DND-41 (cell line): ENCODE results near the gene MSX2.

Experiments used
- CTCF ChIP-seq: IDR thresholded peaks from 2 replicates; pipeline ENCODE4 v1.5.1; 2012; ENCODE audit warnings: borderline replicate concordance, low read length, moderate library complexity, mild to moderate bottlenecking; ENCODE audit not compliant: poor library complexity, severe bottlenecking; ENCODE audit errors: extremely low read depth
- EZH2 ChIP-seq: IDR thresholded peaks from 3 replicates; pipeline ENCODE4 v1.6.1; 2012; ENCODE audit warnings: borderline replicate concordance, low read depth, mild to moderate bottlenecking, moderate library complexity, low read length, inconsistent platforms; ENCODE audit not compliant: severe bottlenecking

GRCh38 chr5:174723979-174724483, 351 bp upstream of the MSX2 start:
- TF ChIP-seq CTCF: no peak
- TF ChIP-seq EZH2: no peak
